ENCODE data around the gene MMP7.

MMP7 gene

GRCh38 chr11:102487214-102487613, 43.3 kb downstream of the MMP7 start:
- Histone ChIP-seq H3K36me3 (ENCODE audit: control insufficient read depth, insufficient read depth, low read length) (no peaks in the 10 kb centered on the region), H3K4me3 (replicated peaks; ENCODE audit: low read depth, low read length) (no peak overlapping the region), H3K27me3 (replicated peaks; ENCODE audit: control insufficient read depth, insufficient read depth, low read length) (no peaks in the 10 kb centered on the region)
- DNase-seq (ENCODE audit: extremely low read depth, insufficient read length): no peak
- no peak for TF ChIP-seq CTCF (IDR thresholded peaks at IDR 0.05; ENCODE audit: insufficient read depth, low read length, poor library complexity, severe bottlenecking)

- H3K27me3 ChIP-seq (replicated peaks; ENCODE audit: control insufficient read depth, insufficient read depth, low read length): no peaks in the 10 kb centered on the region
- no peak for DNase-seq (ENCODE audit: extremely low read depth, insufficient read length)
- H3K36me3 ChIP-seq (ENCODE audit: control insufficient read depth, insufficient read depth, low read length): no peaks in the 10 kb centered on the region
- no peak overlapping the region for H3K4me3 ChIP-seq (replicated peaks; ENCODE audit: low read depth, low read length)
- TF ChIP-seq CTCF (IDR thresholded peaks at IDR 0.05; ENCODE audit: insufficient read depth, low read length, poor library complexity, severe bottlenecking): no peak
These were observed 44.0 kb downstream of the MMP7 start for GRCh38 chr11:102486584-102486983.

DNA sequence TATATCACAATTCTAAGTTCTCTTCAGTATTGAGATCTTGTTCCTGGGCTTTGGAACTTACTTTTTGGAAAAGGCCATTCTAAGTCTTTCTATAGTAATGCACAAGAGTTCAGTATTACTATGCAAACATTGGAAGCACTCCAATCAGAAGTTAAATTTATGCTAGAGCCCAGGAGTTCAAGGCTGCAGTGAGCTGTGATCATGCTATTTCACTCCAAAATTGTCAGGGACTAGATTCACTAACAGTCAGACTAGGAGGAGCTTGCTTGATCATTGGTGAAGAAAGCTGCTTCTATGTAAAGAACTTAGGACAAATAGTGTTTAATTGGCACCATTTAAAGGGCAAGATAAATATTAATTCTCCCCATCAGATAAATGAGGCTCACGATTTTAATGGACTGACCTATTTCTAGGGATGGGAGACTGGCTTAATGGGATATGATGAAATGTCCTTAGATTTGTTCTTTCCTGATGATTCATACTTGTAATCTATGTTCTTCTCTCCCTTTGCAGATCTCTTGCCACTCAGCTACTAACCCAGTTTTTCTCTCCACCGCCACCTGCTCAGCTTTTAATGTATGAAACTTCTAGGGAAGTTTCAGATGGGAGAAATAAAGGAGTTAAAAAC, 45.3 kb downstream of the MMP7 start:
- Histone ChIP-seq H3K4me3 (replicated peaks; ENCODE audit: low read depth, low read length) (no peak overlapping the region), H3K27me3 (replicated peaks; ENCODE audit: control insufficient read depth, insufficient read depth, low read length) (no peaks in the 10 kb centered on the region), H3K36me3 (ENCODE audit: control insufficient read depth, insufficient read depth, low read length) (no peaks in the 10 kb centered on the region)
- TF ChIP-seq CTCF (IDR thresholded peaks at IDR 0.05; ENCODE audit: insufficient read depth, low read length, poor library complexity, severe bottlenecking): no peak
- DNase-seq (ENCODE audit: extremely low read depth, insufficient read length): no peak

DNA sequence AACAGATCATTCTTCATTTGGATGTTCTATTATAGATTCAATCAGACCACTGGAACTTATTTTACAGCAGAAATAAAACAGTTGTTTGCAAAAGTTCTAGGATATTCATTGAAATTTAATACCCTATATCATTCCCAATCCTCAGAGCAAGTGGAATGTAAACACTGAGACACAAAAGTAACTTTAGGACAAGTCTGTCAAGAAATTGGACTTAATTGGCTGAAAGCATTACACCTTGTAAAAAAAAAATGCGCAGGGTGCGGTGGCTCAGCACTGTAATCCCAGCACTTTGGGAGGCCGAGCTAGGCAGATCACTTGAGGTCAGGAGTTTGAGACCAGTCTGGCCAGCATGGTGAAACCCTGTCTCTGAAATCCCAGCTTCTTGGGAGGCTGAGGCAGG, 48.1 kb downstream of the MMP7 start:
- DNase-seq (ENCODE audit: extremely low read depth, insufficient read length): no peak
- Histone ChIP-seq H3K4me3 (replicated peaks; ENCODE audit: low read depth, low read length) (no peak overlapping the region), H3K36me3 (ENCODE audit: control insufficient read depth, insufficient read depth, low read length) (no peaks in the 10 kb centered on the region), H3K27me3 (replicated peaks; ENCODE audit: control insufficient read depth, insufficient read depth, low read length) (no peaks in the 10 kb centered on the region)
- TF ChIP-seq CTCF (IDR thresholded peaks at IDR 0.05; ENCODE audit: insufficient read depth, low read length, poor library complexity, severe bottlenecking): no peak

- H3K27me3 ChIP-seq (replicated peaks; ENCODE audit: control insufficient read depth, insufficient read depth, low read length): no peaks in the 10 kb centered on the region
- no peak for TF ChIP-seq CTCF (IDR thresholded peaks at IDR 0.05; ENCODE audit: insufficient read depth, low read length, poor library complexity, severe bottlenecking)
- no peak overlapping the region for H3K4me3 ChIP-seq (replicated peaks; ENCODE audit: low read depth, low read length)
- DNase-seq (ENCODE audit: extremely low read depth, insufficient read length): no peak
- H3K36me3 ChIP-seq (ENCODE audit: control insufficient read depth, insufficient read depth, low read length): no peaks in the 10 kb centered on the region
These were observed 50.8 kb downstream of the MMP7 start for GRCh38 chr11:102479733-102480132.

All from GM06990 (cell line).